DOHH2 (cell line): ENCODE results near the gene LRMDA.

Experiments used
- CTCF ChIP-seq: fragments of 200-600 bp; sonication (generic); IDR thresholded peaks from one replicate; pipeline ENCODE4 v1.5.1; 2014; ENCODE audit warnings: antibody characterized with exemption, mild to moderate bottlenecking, low read depth, low read length; ENCODE audit not compliant: poor library complexity, severe bottlenecking
- EZH2phosphoT487 ChIP-seq: fragments of 200-600 bp; sonication (generic); IDR thresholded peaks from 2 replicates; pipeline ENCODE4 v1.6.1; 2017; ENCODE audit warnings: borderline replicate concordance, mild to moderate bottlenecking, antibody characterized with exemption, low read length, moderate library complexity, mixed read lengths

DNA sequence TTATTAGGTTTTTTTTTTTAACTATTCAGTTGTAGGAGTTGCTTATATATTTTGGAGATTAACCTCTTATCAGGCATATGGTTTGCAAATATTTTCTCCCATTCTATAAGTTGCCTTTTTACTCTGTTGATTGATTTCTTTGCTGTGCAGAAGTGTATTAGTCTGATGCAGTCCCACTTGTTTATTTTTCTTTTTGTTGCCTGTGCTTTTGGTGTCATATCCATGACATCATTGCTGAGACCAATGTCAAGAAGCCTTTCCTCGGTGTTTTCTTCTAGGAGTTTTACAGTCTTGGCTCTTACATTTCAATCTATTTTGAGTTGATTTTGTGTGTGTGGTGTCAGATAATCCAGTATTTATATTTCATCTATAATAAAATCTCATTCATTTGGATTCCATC lies 155.4 kb downstream of the LRMDA start:
- TF ChIP-seq CTCF = no peak
- no peak for TF ChIP-seq EZH2phosphoT487
